HepG2 (cell line): ENCODE measurements around the gene CFAP100. TPM values are rescaled to one million over a fixed set of nuclear protein-coding genes. Genes with fewer than 3 reads are reported as not detected.

Experiments used
- CBX1 ChIP-seq: IDR thresholded peaks from one replicate; pipeline ENCODE4 v1.6.1; 2016; ENCODE audit warnings: antibody characterized with exemption, low read depth
- DNMT3B ChIP-seq: conservative IDR thresholded peaks from 2 replicates; pipeline ENCODE4 v1.6.1; 2016; ENCODE audit warnings: missing biosample characterization, control low read depth
- FOXK2 ChIP-seq: fragments of 450-650 bp; IDR thresholded peaks from 2 replicates; pipeline ENCODE4 v1.6.1; 2016
- ISX ChIP-seq: sonication (generic); formaldehyde crosslinking; conservative IDR thresholded peaks from 2 replicates; pipeline ENCODE4 v1.5.0; 2020; ENCODE audit warnings: missing genetic modification reagents
- KLF13 ChIP-seq: sonication (generic); formaldehyde crosslinking; IDR thresholded peaks from 2 replicates; pipeline ENCODE4 v1.4.0; 2020; ENCODE audit warnings: mild to moderate bottlenecking, missing genetic modification reagents
- NFIB ChIP-seq: sonication (generic); formaldehyde crosslinking; IDR thresholded peaks from 2 replicates; pipeline ENCODE4 v1.9.0; 2021; ENCODE audit warnings: missing genetic modification reagents, mild to moderate bottlenecking, borderline replicate concordance
- NR0B2 ChIP-seq: sonication (generic); formaldehyde crosslinking; IDR thresholded peaks from 2 replicates; pipeline ENCODE4 v1.4.0; 2020; ENCODE audit warnings: mild to moderate bottlenecking, missing genetic modification reagents
- PAWR ChIP-seq: sonication (generic); formaldehyde crosslinking; IDR thresholded peaks from 2 replicates; pipeline ENCODE4 v1.4.0; 2020; ENCODE audit warnings: missing genetic modification reagents, mild to moderate bottlenecking, borderline replicate concordance
- POLR2AphosphoS2 ChIP-seq: IDR thresholded peaks from 2 replicates; pipeline ENCODE4 v1.6.1; 2011; ENCODE audit warnings: low read depth, low read length, improper control_type of control experiment
- SMARCE1 ChIP-seq: fragments of 450-650 bp; IDR thresholded peaks from 2 replicates; pipeline ENCODE4 v1.6.1; 2017; ENCODE audit warnings: borderline replicate concordance
- SNRNP70 ChIP-seq: fragments of 200-400 bp; formaldehyde crosslinking; IDR thresholded peaks from 2 replicates; pipeline ENCODE4 v1.6.1; 2017; ENCODE audit warnings: mild to moderate bottlenecking, low read depth, low read length, moderate library complexity
- ZBED4 ChIP-seq: sonication (generic); formaldehyde crosslinking; IDR thresholded peaks from 2 replicates; pipeline ENCODE4 v1.4.0; 2020; ENCODE audit warnings: missing genetic modification reagents, borderline replicate concordance
- ZBTB25 ChIP-seq: IDR thresholded peaks from 2 replicates; pipeline ENCODE4 v1.6.1; 2018; ENCODE audit warnings: missing genetic modification reagents
- ZBTB3 ChIP-seq: sonication (generic); formaldehyde crosslinking; IDR thresholded peaks from 2 replicates; pipeline ENCODE4 v1.4.0; 2020; ENCODE audit warnings: low read depth, mild to moderate bottlenecking, moderate library complexity, missing genetic modification reagents, borderline replicate concordance
- ZBTB33 ChIP-seq: sonication (generic); formaldehyde crosslinking; IDR thresholded peaks from 2 replicates; pipeline ENCODE4 v1.4.0; 2020; ENCODE audit warnings: missing genetic modification reagents
- ZKSCAN5 ChIP-seq: sonication (generic); formaldehyde crosslinking; IDR thresholded peaks from 2 replicates; pipeline ENCODE4 v1.5.1; 2020; ENCODE audit warnings: mild to moderate bottlenecking, missing genetic modification reagents
- ZNF101 ChIP-seq: sonication (generic); formaldehyde crosslinking; IDR thresholded peaks from 2 replicates; pipeline ENCODE4 v1.4.0; 2020; ENCODE audit warnings: mild to moderate bottlenecking, low read depth, missing genetic modification reagents, borderline replicate concordance
- ZNF17 ChIP-seq: sonication (generic); formaldehyde crosslinking; IDR thresholded peaks from 2 replicates; pipeline ENCODE4 v1.5.0; 2020; ENCODE audit warnings: mild to moderate bottlenecking, missing genetic modification reagents
- ZNF292 ChIP-seq: sonication (generic); formaldehyde crosslinking; IDR thresholded peaks from 2 replicates; pipeline ENCODE4 v1.8.1; 2022; ENCODE audit warnings: mild to moderate bottlenecking, low read depth, missing genetic modification reagents, borderline replicate concordance
- ZNF331 ChIP-seq: sonication (generic); formaldehyde crosslinking; IDR thresholded peaks from 2 replicates; pipeline ENCODE4 v1.4.0; 2020; ENCODE audit warnings: missing genetic modification reagents
- ZNF605 ChIP-seq: sonication (generic); formaldehyde crosslinking; IDR thresholded peaks from 2 replicates; pipeline ENCODE4 v1.8.0; 2022; ENCODE audit warnings: mild to moderate bottlenecking, missing genetic modification reagents
- ZNF784 ChIP-seq: sonication (generic); formaldehyde crosslinking; IDR thresholded peaks from 2 replicates; pipeline ENCODE4 v1.5.1; 2020; ENCODE audit warnings: missing genetic modification reagents, mild to moderate bottlenecking, borderline replicate concordance
- polyA plus RNA-seq, 8 experiments: library from polyadenylated mRNA; depleted of rRNA in 3 of 8; stranded (reverse) in 7 of 8; unstranded in 1 of 8; fragments of >200 nt; fragmentation: Illumina TruSeq in 4 of 8; extraction: Trizol in 4 of 8; gene quantifications; 2 replicates each; pipeline versions ENCODE4 v1.2.1 to v1.2.3, GENCODE V29; 2011 to 2016; ENCODE audit warnings: low read depth in 4 of 8, missing spikeins in 1 of 8, mixed read lengths in 1 of 8; ENCODE audit not compliant: insufficient read depth in 1 of 8
- total RNA-seq, 5 experiments: library from RNA; depleted of rRNA; stranded (reverse); fragments of >200 nt; fragmentation: Illumina TruSeq; extraction: Trizol; gene quantifications; 2 replicates each; pipeline ENCODE4 v1.2.3, GENCODE V29; 2016; ENCODE audit warnings: low read depth in 1 of 5

The CFAP100 gene
- total and polyA plus RNA-seq, 2 of the 13 experiments (the other 11 are each of a cell fraction or from before 2014, with no cell fraction given) = 0.32 TPM; not detected in 1

GRCh38 chr3:126389112-126389793, 5.5 kb upstream of the CFAP100 start (continued):
- TF ChIP-seq ZBED4 (CRISPR knock-in tag) (peak; percentile 51; the same call in 1 of the 2 replicates), ZNF101 (CRISPR knock-in tag) (no peak), PAWR (CRISPR knock-in tag) (no peak), ZKSCAN5 (CRISPR knock-in tag) (no peak), KLF13 (CRISPR knock-in tag) (peak; percentile 56; the same call in 1 of the 2 replicates), SNRNP70 (no peak), DNMT3B (CRISPR knock-in tag) (no peak), ZBTB33 (CRISPR knock-in tag) (peak; percentile 77), POLR2AphosphoS2 (no peak), ZNF331 (CRISPR knock-in tag) (peak; percentile 73; the same call in 1 of the 2 replicates), FOXK2 (no peak), NFIB (CRISPR knock-in tag) (no peak), ZBTB3 (CRISPR knock-in tag) (0 out of 2 replicates have a peak, but pooled peaks have one; percentile 51), ISX (CRISPR knock-in tag) (no peak), CBX1 (no peak), ZNF605 (CRISPR knock-in tag) (no peak), SMARCE1 (no peak), NR0B2 (CRISPR knock-in tag) (peak; percentile 66; the same call in 1 of the 2 replicates), ZNF784 (CRISPR knock-in tag) (no peak), ZNF292 (no peak), ZBTB25 (peak; percentile 68; the same call in 1 of the 2 replicates), ZNF17 (CRISPR knock-in tag) (no peak)
